Neural cell (in vitro differentiated cells): ENCODE results near the gene GEMIN4. TPM values are rescaled to one million over a fixed set of nuclear protein-coding genes. Genes with fewer than 3 reads are reported as not detected.

Source experiments
- H2AFZ ChIP-seq: fragments of 200-600, 300-800 bp; sonication (generic), shearing (Covaris generic); 2 replicates; pipeline ENCODE4 v1.6.0; 2014; ENCODE audit warnings: low read depth, mild to moderate bottlenecking, antibody characterized with exemption, low read length, moderate library complexity
- H3F3A ChIP-seq: fragments of 200-600 bp; shearing (Covaris generic); 2 replicates; pipeline ENCODE4 v1.6.1; 2016; ENCODE audit warnings: mild to moderate bottlenecking, moderate library complexity, mixed read lengths, antibody characterized with exemption, low read length; ENCODE audit not compliant: insufficient read depth, poor library complexity, severe bottlenecking
- H3K27ac ChIP-seq: fragments of 200-600, 300-800 bp; sonication (generic), shearing (Covaris generic); 2 replicates; pipeline ENCODE4 v1.5.1; 2014; ENCODE audit warnings: mild to moderate bottlenecking, low read length, moderate library complexity
- H3K27me3 ChIP-seq: fragments of 300-800, 200-600 bp; sonication (generic), shearing (Covaris generic); 2 replicates; pipeline ENCODE4 v1.6.0; 2014; ENCODE audit warnings: mild to moderate bottlenecking, low read depth, low read length, moderate library complexity; ENCODE audit not compliant: insufficient read depth
- H3K36me3 ChIP-seq: fragments of 300-800, 200-600 bp; sonication (generic), shearing (Covaris generic); 2 replicates; pipeline ENCODE4 v1.5.1; 2014; ENCODE audit warnings: mild to moderate bottlenecking, antibody characterized with exemption, low read length, moderate library complexity; ENCODE audit not compliant: insufficient read depth
- H3K4me2 ChIP-seq: fragments of 300-800, 200-600 bp; sonication (generic), shearing (Covaris generic); 2 replicates; pipeline ENCODE4 v1.6.0; 2014; ENCODE audit warnings: mild to moderate bottlenecking, low read length
- H3K4me3 ChIP-seq: fragments of 300-800, 200-600 bp; sonication (generic), shearing (Covaris generic); 2 replicates; pipeline ENCODE4 v1.5.1; 2014; ENCODE audit warnings: mild to moderate bottlenecking, low read length, moderate library complexity
- H3K79me2 ChIP-seq: fragments of 200-600 bp; shearing (Covaris generic); replicated peaks from 2 replicates; pipeline ENCODE4 v1.6.0; 2014; ENCODE audit warnings: mild to moderate bottlenecking, low read length, moderate library complexity; ENCODE audit not compliant: insufficient read depth
- H3K9ac ChIP-seq: fragments of 300-800, 200-600 bp; sonication (generic), shearing (Covaris generic); 2 replicates; pipeline ENCODE4 v1.6.1; 2016; ENCODE audit warnings: mild to moderate bottlenecking, low read length, mixed read lengths
- H3K9me2 ChIP-seq: fragments of 200-600 bp; shearing (Covaris generic); 2 replicates; pipeline ENCODE4 v1.6.1; 2016; ENCODE audit warnings: mild to moderate bottlenecking, low read length, mixed read lengths; ENCODE audit not compliant: insufficient read depth
- H3K9me3 ChIP-seq: fragments of 200-600, 300-800 bp; sonication (generic), shearing (Covaris generic); 2 replicates; pipeline ENCODE4 v1.6.1; 2016; ENCODE audit warnings: mild to moderate bottlenecking, mixed run types, low read length, moderate library complexity, mixed read lengths
- H4K20me1 ChIP-seq: fragments of 200-600 bp; shearing (Covaris generic); 2 replicates; pipeline ENCODE4 v1.6.1; 2016; ENCODE audit warnings: mild to moderate bottlenecking, mixed run types; ENCODE audit not compliant: insufficient read depth
- CTCF ChIP-seq: fragments of 450-650 bp; IDR thresholded peaks from 2 replicates; pipeline ENCODE4 v1.5.1; 2014; ENCODE audit warnings: antibody characterized with exemption, mild to moderate bottlenecking, moderate library complexity; ENCODE audit not compliant: poor library complexity, severe bottlenecking
- EP300 ChIP-seq: fragments of 450-650 bp; conservative IDR thresholded peaks from 2 replicates; pipeline ENCODE4 v1.6.1; 2014; ENCODE audit warnings: antibody characterized with exemption, mild to moderate bottlenecking, moderate library complexity; ENCODE audit not compliant: poor library complexity, severe bottlenecking
- EZH2 ChIP-seq: fragments of 200-600, 300-800 bp; shearing (Covaris generic), sonication (generic); IDR thresholded peaks from 2 replicates; pipeline ENCODE4 v1.6.1; 2014; ENCODE audit warnings: antibody characterized with exemption, low read length, borderline replicate concordance, mild to moderate bottlenecking; ENCODE audit not compliant: insufficient read depth, poor library complexity, severe bottlenecking
- MXI1 ChIP-seq: fragments of 450-650 bp; conservative IDR thresholded peaks from 2 replicates; pipeline ENCODE4 v1.6.1; 2014; ENCODE audit warnings: antibody characterized with exemption, mild to moderate bottlenecking; ENCODE audit not compliant: poor library complexity, severe bottlenecking
- POLR2AphosphoS5 ChIP-seq: IDR thresholded peaks from 2 replicates; pipeline ENCODE4 v1.6.1; 2012
- RAD21 ChIP-seq: fragments of 450-650 bp; conservative IDR thresholded peaks from 2 replicates; pipeline ENCODE4 v1.6.1; 2014; ENCODE audit warnings: antibody characterized with exemption, mild to moderate bottlenecking, moderate library complexity
- REST ChIP-seq: IDR thresholded peaks from 2 replicates; pipeline ENCODE4 v1.6.1; 2012; ENCODE audit warnings: borderline replicate concordance
- SMC3 ChIP-seq: fragments of 450-650 bp; conservative IDR thresholded peaks from 2 replicates; pipeline ENCODE4 v1.6.1; 2014; ENCODE audit warnings: antibody characterized with exemption, mild to moderate bottlenecking, moderate library complexity; ENCODE audit not compliant: poor library complexity
- TAF1 ChIP-seq: IDR thresholded peaks from 2 replicates; pipeline ENCODE4 v1.6.1; 2012; ENCODE audit warnings: low read depth
- polyA plus RNA-seq: library from polyadenylated mRNA; depleted of rRNA; stranded (reverse); fragments of >200 nt; gene quantifications from 2 replicates; pipeline ENCODE4 v1.2.3, GENCODE V29; 2014

GEMIN4 gene
- polyA plus RNA-seq, 1 donor from 2014 or later, result 4.5 TPM

GRCh38 chr17:774313-774584 lies 22.2 kb upstream of the GEMIN4 start:
- Histone ChIP-seq H3K79me2 (no peaks in the 10 kb centered on the region), H3K9me3 (no peaks in the 10 kb centered on the region), H3K36me3 (peaks cover 13% of the 10 kb centered on the region), H3K27ac (no peak overlapping the region), H4K20me1 (no peaks in the 10 kb centered on the region), H3K4me2 (no peak overlapping the region), H2AFZ (no peak overlapping the region), H3K9ac (no peak overlapping the region), H3K27me3 (no peaks in the 10 kb centered on the region), H3F3A (no peaks in the 10 kb centered on the region), H3K4me3 (no peak overlapping the region), H3K9me2 (no peaks in the 10 kb centered on the region)
- TF ChIP-seq REST (no peak), POLR2AphosphoS5 (no peak), SMC3 (no peak), RAD21 (no peak), MXI1 (no peak), TAF1 (no peak), EP300 (no peak), EZH2 (no peak), CTCF (no peak)

- H4K20me1 ChIP-seq, result no peaks in the 10 kb centered on the region
- no peak overlapping the region for H3K27ac ChIP-seq
- TF ChIP-seq CTCF (no peak), MXI1 (no peak), SMC3 (no peak), RAD21 (no peak), REST (no peak), TAF1 (no peak), EP300 (no peak), EZH2 (no peak), POLR2AphosphoS5 (no peak)
- H2AFZ ChIP-seq, result no peak overlapping the region
- no peaks in the 10 kb centered on the region for H3K27me3 ChIP-seq
- H3K9me2 ChIP-seq, result no peaks in the 10 kb centered on the region
- no peak overlapping the region for H3K4me3 ChIP-seq
- H3K36me3 ChIP-seq, result peaks cover 13% of the 10 kb centered on the region
- no peak overlapping the region for H3K9ac ChIP-seq
- H3K4me2 ChIP-seq, result no peak overlapping the region
- H3F3A ChIP-seq, result no peaks in the 10 kb centered on the region
- no peaks in the 10 kb centered on the region for H3K9me3 ChIP-seq
- H3K79me2 ChIP-seq, result no peaks in the 10 kb centered on the region
These were observed 21.6 kb upstream of the GEMIN4 start for GRCh38 chr17:773467-774312.
